Measurements from ENCODE around the gene CLCF1. TPM values are rescaled to one million over a fixed set of nuclear protein-coding genes. Genes with fewer than 3 reads are reported as not detected.

CLCF1 gene
- total and polyA plus RNA-seq, 2 of the 13 experiments (the other 11 are each of a cell fraction or from before 2014, with no cell fraction given): 0.49 to 0.78 TPM

- TF ChIP-seq RXRB (CRISPR knock-in tag; IDR thresholded peaks at IDR 0.05; ENCODE audit: borderline replicate concordance) (peak; percentile 48; the same call in 1 of the 2 replicates), HMG20A (CRISPR knock-in tag; IDR thresholded peaks at IDR 0.05; ENCODE audit: borderline replicate concordance) (no peak), ZNF136 (CRISPR knock-in tag; IDR thresholded peaks at IDR 0.05; ENCODE audit: low read depth) (no peak), HNF4A (CRISPR knock-in tag; IDR thresholded peaks at IDR 0.05) (no peak), ZKSCAN1 (IDR thresholded peaks at IDR 0.05; ENCODE audit: low read length) (no peak), ZNF10 (CRISPR knock-in tag; IDR thresholded peaks at IDR 0.05; ENCODE audit: borderline replicate concordance, low read depth) (no peak), NR3C1 (CRISPR knock-in tag; IDR thresholded peaks at IDR 0.05) (no peak), MXD4 (CRISPR knock-in tag; IDR thresholded peaks at IDR 0.05) (no peak), SOX5 (CRISPR knock-in tag; IDR thresholded peaks at IDR 0.05; ENCODE audit: borderline replicate concordance) (peak; percentile 19; the same call in 1 of the 2 replicates), ZNF883 (CRISPR knock-in tag; IDR thresholded peaks at IDR 0.05; ENCODE audit: not compliant biosample characterization) (no peak), ERF (CRISPR knock-in tag; IDR thresholded peaks at IDR 0.05) (0 out of 2 replicates have a peak, but pooled peaks have one; percentile 21), REPIN1 (CRISPR knock-in tag; IDR thresholded peaks at IDR 0.05; ENCODE audit: borderline replicate concordance, low read depth) (no peak), XRCC5 (optimal IDR thresholded peaks at IDR 0.05; ENCODE audit: low read length) (peak; percentile 79), KDM1A (CRISPR knock-in tag; IDR thresholded peaks at IDR 0.05) (no peak), SMAD3 (CRISPR knock-in tag; IDR thresholded peaks at IDR 0.05) (0 out of 2 replicates have a peak, but pooled peaks have one; percentile 72), GATAD2A (CRISPR knock-in tag; IDR thresholded peaks at IDR 0.05) (peak; percentile 76), SP1 (IDR thresholded peaks at IDR 0.05) (no peak), SP1 (CRISPR knock-in tag; IDR thresholded peaks at IDR 0.05) (peak; percentile 40; the same call in 1 of the 2 replicates), TCF7L2 (IDR thresholded peaks at IDR 0.05; ENCODE audit: low read depth, low read length) (no peak), ZNF780A (CRISPR knock-in tag; IDR thresholded peaks at IDR 0.05) (no peak), MED1 (CRISPR knock-in tag; IDR thresholded peaks at IDR 0.05) (no peak), ZNF343 (CRISPR knock-in tag; IDR thresholded peaks at IDR 0.05) (no peak), TFAP4 (IDR thresholded peaks at IDR 0.05; ENCODE audit: borderline replicate concordance, low read depth) (peak; percentile 85; the same call in 1 of the 2 replicates), KDM6A (CRISPR knock-in tag; IDR thresholded peaks at IDR 0.05; ENCODE audit: low read depth) (no peak), ZNF577 (CRISPR knock-in tag; IDR thresholded peaks at IDR 0.05; ENCODE audit: borderline replicate concordance, low read depth) (no peak), FOSL2 (CRISPR knock-in tag; IDR thresholded peaks at IDR 0.05) (peak; percentile 56)
- TF ChIP-seq, protein P1, sequence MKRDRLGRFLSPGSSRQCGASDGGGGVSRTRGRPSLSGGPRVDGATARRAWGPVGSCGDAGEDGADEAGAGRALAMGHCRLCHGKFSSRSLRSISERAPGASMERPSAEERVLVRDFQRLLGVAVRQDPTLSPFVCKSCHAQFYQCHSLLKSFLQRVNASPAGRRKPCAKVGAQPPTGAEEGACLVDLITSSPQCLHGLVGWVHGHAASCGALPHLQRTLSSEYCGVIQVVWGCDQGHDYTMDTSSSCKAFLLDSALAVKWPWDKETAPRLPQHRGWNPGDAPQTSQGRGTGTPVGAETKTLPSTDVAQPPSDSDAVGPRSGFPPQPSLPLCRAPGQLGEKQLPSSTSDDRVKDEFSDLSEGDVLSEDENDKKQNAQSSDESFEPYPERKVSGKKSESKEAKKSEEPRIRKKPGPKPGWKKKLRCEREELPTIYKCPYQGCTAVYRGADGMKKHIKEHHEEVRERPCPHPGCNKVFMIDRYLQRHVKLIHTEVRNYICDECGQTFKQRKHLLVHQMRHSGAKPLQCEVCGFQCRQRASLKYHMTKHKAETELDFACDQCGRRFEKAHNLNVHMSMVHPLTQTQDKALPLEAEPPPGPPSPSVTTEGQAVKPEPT (CRISPR knock-in tag; IDR thresholded peaks at IDR 0.05; ENCODE audit: low read depth): no peak
- TF ChIP-seq, protein P2, sequence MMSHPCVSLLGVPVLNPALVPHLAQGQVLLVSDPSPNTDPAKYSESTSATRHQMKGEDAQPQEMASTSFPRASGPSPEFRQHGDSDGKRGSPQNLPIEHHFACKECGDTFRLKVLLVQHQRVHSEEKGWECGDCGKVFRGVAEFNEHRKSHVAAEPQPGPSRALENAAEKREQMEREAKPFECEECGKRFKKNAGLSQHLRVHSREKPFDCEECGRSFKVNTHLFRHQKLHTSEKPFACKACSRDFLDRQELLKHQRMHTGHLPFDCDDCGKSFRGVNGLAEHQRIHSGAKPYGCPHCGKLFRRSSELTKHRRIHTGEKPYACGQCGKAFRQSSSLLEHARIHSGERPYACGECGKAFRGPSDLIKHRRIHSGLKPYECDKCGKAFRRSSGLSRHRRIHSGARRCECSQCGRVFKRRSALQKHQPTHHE (CRISPR knock-in tag; IDR thresholded peaks at IDR 0.05; ENCODE audit: borderline replicate concordance): no peak
- TF ChIP-seq, protein P3, sequence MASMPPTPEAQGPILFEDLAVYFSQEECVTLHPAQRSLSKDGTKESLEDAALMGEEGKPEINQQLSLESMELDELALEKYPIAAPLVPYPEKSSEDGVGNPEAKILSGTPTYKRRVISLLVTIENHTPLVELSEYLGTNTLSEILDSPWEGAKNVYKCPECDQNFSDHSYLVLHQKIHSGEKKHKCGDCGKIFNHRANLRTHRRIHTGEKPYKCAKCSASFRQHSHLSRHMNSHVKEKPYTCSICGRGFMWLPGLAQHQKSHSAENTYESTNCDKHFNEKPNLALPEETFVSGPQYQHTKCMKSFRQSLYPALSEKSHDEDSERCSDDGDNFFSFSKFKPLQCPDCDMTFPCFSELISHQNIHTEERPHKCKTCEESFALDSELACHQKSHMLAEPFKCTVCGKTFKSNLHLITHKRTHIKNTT (CRISPR knock-in tag; IDR thresholded peaks at IDR 0.05): no peak
Observed at GRCh38 chr11:67356864-67357561, 16.4 kb downstream of the CLCF1 start (continued).

Measured in HepG2 (cell line).